Measurements from ENCODE around the gene PRR33. TPM values are rescaled to one million over a fixed set of nuclear protein-coding genes. Genes with fewer than 3 reads are reported as not detected.

Gene PRR33
- polyA plus RNA-seq, 1 experiment, result not detected

GRCh38 chr11:1906611-1907423 lies 15.1 kb upstream of the PRR33 start:
- POLR2A ChIA-PET, result interaction anchor here (0.6 kb wide), 1 partner anchor 128 kb away, joined by 4 read pairs; no protein-coding TSS in a partner anchor
- CTCF ChIA-PET, result interaction anchor here (0.9 to 1.2 kb wide), 2 partner anchors 40 to 247 kb away, joined by 3 read pairs; no protein-coding TSS in a partner anchor
- no peak for TF ChIP-seq CTCF (IDR thresholded peaks at IDR 0.05; ENCODE audit: insufficient read depth, low read depth, low read length)

GRCh38 chr11:1906181-1906580 lies 14.5 kb upstream of the PRR33 start:
- no peak for DNase-seq (ENCODE audit: low read depth)
- Histone ChIP-seq H3K4me3 (ENCODE audit: low read depth, low read length) (no peak overlapping the region), H3K27me3 (ENCODE audit: control insufficient read depth, insufficient read depth, low read length) (peaks cover 5% of the 10 kb centered on the region; the same call in 1 of the 2 replicates), H3K36me3 (ENCODE audit: control insufficient read depth, insufficient read depth, low read length) (no peaks in the 10 kb centered on the region)
- TF ChIP-seq CTCF (IDR thresholded peaks at IDR 0.05; ENCODE audit: insufficient read depth, low read depth, low read length), result no peak
- CTCF ChIA-PET, result interaction anchor here (0.9 to 1.2 kb wide), 2 partner anchors 40 to 247 kb away, joined by 3 read pairs; no protein-coding TSS in a partner anchor
- POLR2A ChIA-PET, result no interaction called here

More at GRCh38 chr11:1906611-1907423, 15.1 kb upstream of the PRR33 start:
- H3K4me3 ChIP-seq (ENCODE audit: low read depth, low read length), result no peak overlapping the region
- DNase-seq (ENCODE audit: low read depth), result no peak
- H3K27me3 ChIP-seq (ENCODE audit: control insufficient read depth, insufficient read depth, low read length), result peaks cover 5% of the 10 kb centered on the region; the same call in 1 of the 2 replicates
- no peaks in the 10 kb centered on the region for H3K36me3 ChIP-seq (ENCODE audit: control insufficient read depth, insufficient read depth, low read length)

GRCh38 chr11:1899686-1900085 lies 8.0 kb upstream of the PRR33 start:
- Histone ChIP-seq H3K4me3 (ENCODE audit: low read depth, low read length) (no peak overlapping the region), H3K27me3 (ENCODE audit: control insufficient read depth, insufficient read depth, low read length) (peaks cover 8% of the 10 kb centered on the region), H3K36me3 (ENCODE audit: control insufficient read depth, insufficient read depth, low read length) (no peaks in the 10 kb centered on the region)
- ChIA-PET POLR2A (no interaction called here), CTCF (interaction anchor here (1.1 to 2.0 kb wide), 3 partner anchors 17 to 251 kb away, joined by 3 to 5 read pairs (median 4); no protein-coding TSS in a partner anchor)
- no peak for TF ChIP-seq CTCF (IDR thresholded peaks at IDR 0.05; ENCODE audit: insufficient read depth, low read depth, low read length)
- no peak for DNase-seq (ENCODE audit: low read depth)

- TF ChIP-seq CTCF (IDR thresholded peaks at IDR 0.05; ENCODE audit: insufficient read depth, low read depth, low read length), result no peak
- POLR2A ChIA-PET, result no interaction called here
- CTCF ChIA-PET, result interaction anchor here (1.1 to 2.0 kb wide), 3 partner anchors 17 to 252 kb away, joined by 3 to 5 read pairs (median 4); no protein-coding TSS in a partner anchor
- DNase-seq (ENCODE audit: low read depth), result no peak
- H3K4me3 ChIP-seq (ENCODE audit: low read depth, low read length), result no peak overlapping the region
- H3K36me3 ChIP-seq (ENCODE audit: control insufficient read depth, insufficient read depth, low read length), result no peaks in the 10 kb centered on the region
- peaks cover 8% of the 10 kb centered on the region for H3K27me3 ChIP-seq (ENCODE audit: control insufficient read depth, insufficient read depth, low read length)
Observed at GRCh38 chr11:1899090-1899489, 7.4 kb upstream of the PRR33 start.

GRCh38 chr11:1896923-1897322 lies 5.2 kb upstream of the PRR33 start:
- DNase-seq (ENCODE audit: low read depth), result no peak
- POLR2A ChIA-PET, result no interaction called here
- no peaks in the 10 kb centered on the region for H3K36me3 ChIP-seq (ENCODE audit: control insufficient read depth, insufficient read depth, low read length)
- CTCF ChIA-PET, result interaction anchor here (2.1 kb wide), 1 partner anchor 52 kb away, joined by 5 read pairs; no protein-coding TSS in a partner anchor
- H3K27me3 ChIP-seq (ENCODE audit: control insufficient read depth, insufficient read depth, low read length), result peaks cover 8% of the 10 kb centered on the region
- no peak overlapping the region for H3K4me3 ChIP-seq (ENCODE audit: low read depth, low read length)
- no peak for TF ChIP-seq CTCF (IDR thresholded peaks at IDR 0.05; ENCODE audit: insufficient read depth, low read depth, low read length)
